Gastrocnemius medialis (tissue), 4 donors: ENCODE measurements around the gene ERC2. TPM values are rescaled to one million over a fixed set of nuclear protein-coding genes. Genes with fewer than 3 reads are reported as not detected.

Source experiments
- ATAC-seq, 2 donors: fragments of 150-250 bp; one replicate each; pipeline ENCODE4 v1.9.1; 2016
- DNase-seq, 2 donors: peaks; one replicate each; pipeline ENCODE4 v3.0.0-alpha.2; 2019
- H3K27ac ChIP-seq, 4 donors: fragments of 200-600 bp; sonication (generic); 1 replicate in 1 of 4; 2 replicates in 3 of 4; pipeline ENCODE4 v1.5.1; 2016 to 2018; ENCODE audit warnings: mild to moderate bottlenecking in 2 of 4, moderate library complexity in 1 of 4
- H3K27me3 ChIP-seq, 3 donors: fragments of 200-600 bp; sonication (generic) in 2 of 3; 1 replicate in 1 of 3; 2 replicates in 2 of 3; pipeline versions ENCODE4 v1.5.1 to v1.6.0; 2016 to 2019; ENCODE audit warnings: mild to moderate bottlenecking in 1 of 3, moderate library complexity in 1 of 3
- H3K36me3 ChIP-seq, 2 donors: fragments of 200-600 bp; sonication (generic) in 1 of 2; one replicate each; pipeline ENCODE4 v1.5.1; 2017 to 2018
- H3K4me1 ChIP-seq, 2 donors: fragments of 200-600 bp; sonication (generic) in 1 of 2; one replicate each; pipeline ENCODE4 v1.5.1; 2016 to 2017; ENCODE audit warnings: mild to moderate bottlenecking in 2 of 2
- H3K4me3 ChIP-seq, 4 donors: fragments of 200-600 bp; sonication (generic) in 3 of 4; 1 replicate in 1 of 4; 2 replicates in 3 of 4; pipeline ENCODE4 v1.5.1; 2016 to 2019; ENCODE audit warnings: mild to moderate bottlenecking in 2 of 4
- H3K9me3 ChIP-seq, 3 donors: fragments of 200-600 bp; sonication (generic) in 2 of 3; 1 replicate in 1 of 3; 2 replicates in 2 of 3; pipeline ENCODE4 v1.5.1; 2016 to 2019
- CTCF ChIP-seq, 5 experiments: fragments of 450-650 bp in 3 of 5; fragments of 200-600 bp in 2 of 5; sonication (generic) in 2 of 5; IDR thresholded peaks in 4 of 5; conservative IDR thresholded peaks in 1 of 5; 1 replicate in 4 of 5; 2 replicates in 1 of 5; pipeline ENCODE4 v1.5.1; 2016 to 2019; ENCODE audit warnings: antibody characterized with exemption in 5 of 5, mild to moderate bottlenecking in 3 of 5, moderate library complexity in 3 of 5
- POLR2A ChIP-seq, 2 donors: fragments of 450-650 bp; IDR thresholded peaks; one replicate each; pipeline ENCODE4 v1.6.1; 2017; ENCODE audit warnings: antibody characterized with exemption in 2 of 2, mild to moderate bottlenecking in 2 of 2, moderate library complexity in 2 of 2
- in situ Hi-C, 4 donors: fragments of 200-750 bp; cut with MboI; loops; one replicate each; pipeline versions ENCODE4 v1.15.0 to v1.8.0; 2017; ENCODE audit warnings: low sequenced_read_pairs in 4 of 4
- intact Hi-C: fragments of 100-400 bp; cut with DNase I; formaldehyde crosslinking; loops from one replicate; pipeline ENCODE4 v1.15.1; 2023; ENCODE audit warnings: low total_unique reads
- total RNA-seq, 4 donors: library from RNA; depleted of rRNA; stranded (reverse); fragments of >200 nt; gene quantifications; one replicate each; pipeline versions ENCODE4 v1.1.0 to v1.2.3, GENCODE V29; 2016

Gene ERC2
- total RNA-seq, 4 donors from 2014 or later: not detected

DNA sequence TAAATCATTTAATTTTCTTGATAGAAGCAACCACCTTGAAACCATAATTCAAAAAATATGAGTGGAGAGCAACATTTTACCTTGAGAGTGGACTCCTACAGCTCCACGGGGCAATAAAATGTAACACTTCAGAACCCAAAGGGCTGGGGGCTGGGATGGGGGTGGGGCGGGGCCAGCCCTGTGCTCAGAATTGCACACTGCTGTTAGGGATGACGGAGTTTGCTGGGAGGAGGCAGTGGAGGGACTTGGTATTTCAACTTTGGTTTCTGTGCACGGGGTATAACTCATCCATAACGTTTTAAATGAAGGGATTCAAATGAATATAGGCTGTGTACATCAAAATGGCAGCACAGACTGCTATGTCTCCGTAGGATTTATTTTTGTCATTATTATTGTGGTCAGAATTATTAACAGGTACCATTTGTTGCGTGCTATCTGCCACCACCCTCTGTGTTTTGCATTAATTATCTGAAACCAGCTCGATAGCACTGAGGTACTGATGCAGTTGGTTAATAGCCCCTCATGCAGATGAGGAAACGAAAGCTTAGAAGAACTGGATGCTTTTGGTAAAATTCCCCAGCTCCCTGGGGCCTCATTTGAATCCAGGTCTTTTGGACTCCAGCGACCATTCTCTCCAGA, 951.8 kb downstream of the ERC2 start:
- Histone ChIP-seq H3K4me1 (no peaks in the 10 kb centered on the region), H3K4me3 (no peak overlapping the region), H3K9me3 (no peaks in the 10 kb centered on the region), H3K27me3 (peaks cover 0 to 9% (median 0%) of the 10 kb centered on the region in 3 donors), H3K27ac (no peak overlapping the region), H3K36me3 (no peaks in the 10 kb centered on the region)
- no peak for TF ChIP-seq CTCF (IDR thresholded peaks at IDR 0.05 in 4 of 5, conservative IDR thresholded peaks at IDR 0.05 in 1 of 5)
- TF ChIP-seq POLR2A (IDR thresholded peaks at IDR 0.05): no peak
- DNase-seq: no peak
- in situ Hi-C loops: no loop called here
- intact Hi-C loops: no loop called here
- ATAC-seq: no peak

DNA sequence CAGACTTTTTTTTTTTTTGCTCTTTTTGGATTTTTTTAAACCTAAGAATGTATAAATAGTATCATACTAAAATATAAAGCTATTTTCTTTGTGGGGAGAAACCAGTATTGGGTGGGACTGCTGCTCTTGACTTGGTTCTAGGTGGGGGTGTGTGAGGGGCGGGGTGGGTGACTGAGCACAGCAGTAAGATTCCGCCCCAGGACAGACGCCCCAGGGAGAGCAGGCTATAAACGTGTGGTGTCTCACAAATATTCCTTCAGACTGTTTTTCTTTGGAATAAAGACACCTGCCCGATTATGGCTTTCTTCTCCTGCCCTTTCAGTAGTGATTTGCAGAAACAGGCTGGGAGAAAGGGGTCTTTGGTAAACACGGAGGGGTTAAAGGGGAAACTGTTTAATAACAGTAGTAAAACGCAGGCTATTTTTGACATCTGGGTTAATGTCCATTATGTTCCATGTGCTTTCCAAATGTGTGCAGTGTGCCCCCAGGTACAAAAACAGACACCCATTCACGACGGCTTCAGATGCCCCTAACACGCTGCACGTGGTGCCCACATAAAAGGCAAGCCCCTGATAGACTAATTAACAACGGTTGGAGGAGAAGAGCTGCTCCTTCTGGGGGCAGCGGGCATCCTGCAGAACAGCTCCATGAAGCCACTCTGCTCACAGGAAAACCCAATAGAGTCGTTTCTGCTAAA, 952.6 kb downstream of the ERC2 start:
- intact Hi-C loops: no loop called here
- peaks cover 0 to 9% (median 0%) of the 10 kb centered on the region in 3 donors for H3K27me3 ChIP-seq
- H3K9me3 ChIP-seq: no peaks in the 10 kb centered on the region
- H3K4me3 ChIP-seq: no peak overlapping the region
- H3K27ac ChIP-seq: no peak overlapping the region
- ATAC-seq (no peak), DNase-seq (no peak)
- in situ Hi-C loops: no loop called here
- no peaks in the 10 kb centered on the region for H3K36me3 ChIP-seq
- H3K4me1 ChIP-seq: no peaks in the 10 kb centered on the region
- no peak for TF ChIP-seq CTCF (IDR thresholded peaks at IDR 0.05 in 4 of 5, conservative IDR thresholded peaks at IDR 0.05 in 1 of 5)
- no peak for TF ChIP-seq POLR2A (IDR thresholded peaks at IDR 0.05)

DNA sequence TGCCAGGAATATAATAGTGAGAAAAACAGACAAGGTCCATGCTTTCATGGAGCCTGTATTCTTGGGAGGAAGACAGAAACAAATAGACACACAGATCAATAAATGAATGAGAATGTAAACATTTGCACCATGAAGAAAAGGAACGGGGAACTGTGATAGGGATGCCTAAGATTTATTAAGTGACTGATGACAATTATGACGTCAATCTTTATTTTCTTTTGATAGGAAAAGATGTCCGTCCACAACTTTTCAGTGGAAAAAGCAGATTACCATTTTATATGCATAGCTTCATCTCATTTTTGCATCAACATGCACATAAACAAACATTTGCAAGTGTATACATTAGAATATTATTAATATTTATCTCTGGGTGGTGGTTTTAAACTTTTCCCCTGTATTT, 953.3 kb downstream of the ERC2 start:
- in situ Hi-C loops: no loop called here
- DNase-seq (no peak), ATAC-seq (no peak)
- no peaks in the 10 kb centered on the region for H3K36me3 ChIP-seq
- H3K27me3 ChIP-seq: peaks cover 0 to 9% (median 0%) of the 10 kb centered on the region in 3 donors
- H3K4me3 ChIP-seq: no peak overlapping the region
- intact Hi-C loops: no loop called here
- no peaks in the 10 kb centered on the region for H3K4me1 ChIP-seq
- TF ChIP-seq POLR2A (IDR thresholded peaks at IDR 0.05): no peak
- TF ChIP-seq CTCF (IDR thresholded peaks at IDR 0.05 in 4 of 5, conservative IDR thresholded peaks at IDR 0.05 in 1 of 5): no peak
- no peak overlapping the region for H3K27ac ChIP-seq
- H3K9me3 ChIP-seq: no peaks in the 10 kb centered on the region

DNA sequence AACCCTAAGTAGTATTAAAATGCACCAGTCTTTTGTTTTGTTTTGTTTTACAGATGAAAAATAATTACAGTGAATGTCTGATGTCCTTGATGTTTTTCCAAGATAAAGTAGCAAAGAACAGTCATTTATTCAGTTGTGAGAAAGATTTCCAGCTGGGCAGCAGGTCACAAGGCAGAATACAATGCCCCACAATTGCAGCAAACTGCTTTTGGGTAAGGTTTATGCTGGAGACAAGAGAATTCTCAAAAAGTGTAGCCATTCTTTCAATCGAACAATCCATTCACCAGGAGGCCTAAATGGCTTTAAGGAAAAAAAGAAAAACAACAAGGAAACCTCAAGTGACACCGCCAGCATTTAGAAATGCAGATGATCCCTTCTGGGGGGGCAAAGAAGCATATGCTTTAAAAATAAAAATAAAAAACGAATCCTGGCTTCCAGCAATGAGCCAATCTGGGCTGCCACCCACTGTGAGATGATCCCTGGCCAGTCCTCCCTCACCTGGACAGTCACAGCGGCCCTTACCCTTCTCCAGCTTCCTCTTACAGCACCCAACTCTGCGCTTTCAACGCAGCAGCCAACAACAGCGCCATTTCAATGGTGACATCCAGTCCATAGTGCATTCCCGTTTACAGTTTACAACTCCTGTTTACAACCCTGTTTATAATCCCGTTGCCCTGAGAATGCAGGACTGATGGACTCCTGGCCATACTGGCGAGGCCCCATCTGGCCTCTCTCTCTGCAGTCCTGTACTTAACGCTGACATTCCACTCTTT, 955.5 kb downstream of the ERC2 start:
- in situ Hi-C loops: no loop called here
- ATAC-seq: no peak

More for the DNA sequence above, 955.5 kb downstream of the ERC2 start:
- intact Hi-C loops: no loop called here
- no peak for DNase-seq
- Histone ChIP-seq H3K4me3 (no peak overlapping the region), H3K27me3 (peaks cover 0 to 9% (median 0%) of the 10 kb centered on the region in 3 donors), H3K36me3 (no peaks in the 10 kb centered on the region), H3K27ac (no peak overlapping the region), H3K9me3 (no peaks in the 10 kb centered on the region), H3K4me1 (no peaks in the 10 kb centered on the region)
- TF ChIP-seq CTCF (IDR thresholded peaks at IDR 0.05 in 4 of 5, conservative IDR thresholded peaks at IDR 0.05 in 1 of 5): no peak
- no peak for TF ChIP-seq POLR2A (IDR thresholded peaks at IDR 0.05)
